IMR-90 (cell line): Measurements from ENCODE around the gene OPTN. TPM values are rescaled to one million over a fixed set of nuclear protein-coding genes. Genes with fewer than 3 reads are reported as not detected.

Experiments
- ATAC-seq: fragments of 200-7000 bp; cut with Tn5 transposase; 2 replicates; pipeline ENCODE4 v1.9.1; 2020; ENCODE audit warnings: low read depth, mild to moderate bottlenecking, moderate library complexity
- BruUV-seq: library from RNA; stranded (reverse); fragments of 400-500 nt; replicated peaks from 2 replicates; lab custom pipeline; 2021; lab: Mats Ljungman, UMichigan
- CTCF ChIA-PET: fragments of 300-600 bp; formaldehyde crosslinking; extraction: SDS; loops from one replicate; lab custom pipeline; 2021; ENCODE audit warnings: antibody characterized with exemption; lab: Yijun Ruan, JAX
- POLR2A ChIA-PET: fragments of 300-600 bp; sonication (Branson Sonifier 250); formaldehyde crosslinking; loops from one replicate; lab custom pipeline; 2022; ENCODE audit warnings: antibody characterized with exemption; ENCODE audit not compliant: unreplicated experiment; lab: Charles Lee
- DNase-seq: peaks from one replicate; pipeline ENCODE4 v3.0.0; 2013
- H2AFZ ChIP-seq: replicated peaks from 2 replicates; pipeline ENCODE3; 2013; ENCODE audit warnings: low read length, mild to moderate bottlenecking; ENCODE audit not compliant: poor library complexity
- H2AK5ac ChIP-seq: 2 replicates; pipeline ENCODE4 v1.6.1; 2013; ENCODE audit warnings: low read depth, low read length, inconsistent platforms
- H2AK9ac ChIP-seq: replicated peaks from 2 replicates; pipeline ENCODE3; 2013; ENCODE audit warnings: mild to moderate bottlenecking, low read depth, low read length, moderate library complexity; ENCODE audit not compliant: poor library complexity
- H2BK120ac ChIP-seq: 2 replicates; pipeline ENCODE4 v1.6.1; 2013; ENCODE audit warnings: low read depth, low read length, inconsistent platforms
- H2BK15ac ChIP-seq: 3 replicates; pipeline ENCODE4 v1.6.1; 2013; ENCODE audit warnings: low read depth, low read length, inconsistent platforms
- H2BK20ac ChIP-seq: 2 replicates; pipeline ENCODE4 v1.6.1; 2013; ENCODE audit warnings: low read depth, mild to moderate bottlenecking, inconsistent platforms, low read length, moderate library complexity
- H2BK5ac ChIP-seq: 2 replicates; pipeline ENCODE4 v1.6.1; 2013; ENCODE audit warnings: mild to moderate bottlenecking, low read depth, low read length, inconsistent platforms; ENCODE audit not compliant: poor library complexity, severe bottlenecking
- H3K14ac ChIP-seq: replicated peaks from 2 replicates; pipeline ENCODE4 v1.6.1; 2013; ENCODE audit warnings: low read depth, low read length, inconsistent platforms
- H3K18ac ChIP-seq: 2 replicates; pipeline ENCODE4 v1.6.1; 2013; ENCODE audit warnings: low read depth, low read length, control low read depth
- H3K23ac ChIP-seq: 2 replicates; pipeline ENCODE4 v1.6.1; 2013; ENCODE audit warnings: low read depth, low read length, inconsistent platforms
- H3K27ac ChIP-seq: 2 replicates; pipeline ENCODE4 v1.5.1; 2013; ENCODE audit warnings: mild to moderate bottlenecking, control low read depth, low read length; ENCODE audit not compliant: insufficient read depth
- H3K27me3 ChIP-seq: 2 replicates; pipeline ENCODE4 v1.6.1; 2013; ENCODE audit warnings: low read length; ENCODE audit not compliant: control insufficient read depth, insufficient read depth
- H3K36me3 ChIP-seq: 2 replicates; pipeline ENCODE4 v1.6.1; 2013; ENCODE audit warnings: low read length, mixed read lengths; ENCODE audit not compliant: control insufficient read depth, insufficient read depth
- H3K4ac ChIP-seq: 2 replicates; pipeline ENCODE4 v1.6.1; 2013; ENCODE audit warnings: low read depth, low read length, inconsistent platforms
- H3K4me1 ChIP-seq: 2 replicates; pipeline ENCODE4 v1.6.1; 2013; ENCODE audit warnings: low read length, mixed read lengths; ENCODE audit not compliant: control insufficient read depth, insufficient read depth
- H3K4me2 ChIP-seq: 2 replicates; pipeline ENCODE4 v1.6.1; 2013; ENCODE audit warnings: low read depth, mild to moderate bottlenecking, control low read depth, low read length, moderate library complexity
- H3K4me3 ChIP-seq: 2 replicates; pipeline ENCODE4 v1.5.1; 2013; ENCODE audit warnings: low read depth, mild to moderate bottlenecking, control low read depth, low read length, moderate library complexity; ENCODE audit not compliant: insufficient read depth
- H3K56ac ChIP-seq: 2 replicates; pipeline ENCODE4 v1.6.1; 2013; ENCODE audit warnings: low read length, inconsistent platforms; ENCODE audit not compliant: insufficient read depth; ENCODE audit errors: extremely low read depth
- H3K79me1 ChIP-seq, 2 experiments: 2 replicates each; pipeline ENCODE4 v1.6.1; 2013; ENCODE audit warnings: low read length in 2 of 2, inconsistent platforms in 1 of 2, low read depth in 1 of 2
- H3K9ac ChIP-seq: 2 replicates; pipeline ENCODE4 v1.6.1; 2013; ENCODE audit warnings: low read depth, low read length, control low read depth
- H3K9me1 ChIP-seq: 2 replicates; pipeline ENCODE4 v1.6.1; 2013; ENCODE audit warnings: low read length, inconsistent platforms; ENCODE audit not compliant: insufficient read depth
- H3K9me3 ChIP-seq: 2 replicates; pipeline ENCODE4 v1.6.1; 2013; ENCODE audit warnings: low read length; ENCODE audit not compliant: control insufficient read depth, insufficient read depth
- H4K20me1 ChIP-seq: 2 replicates; pipeline ENCODE4 v1.6.1; 2013; ENCODE audit warnings: low read length, inconsistent platforms; ENCODE audit not compliant: insufficient read depth
- H4K5ac ChIP-seq: 2 replicates; pipeline ENCODE4 v1.6.1; 2013; ENCODE audit warnings: mild to moderate bottlenecking, low read depth, low read length, control low read depth
- H4K8ac ChIP-seq, 2 experiments: 2 replicates each; pipeline ENCODE4 v1.6.1; 2013; ENCODE audit warnings: low read depth in 2 of 2, low read length in 2 of 2, control low read depth in 1 of 2, inconsistent platforms in 1 of 2
- H4K91ac ChIP-seq: 2 replicates; pipeline ENCODE4 v1.6.1; 2013; ENCODE audit warnings: low read depth, low read length, inconsistent platforms; ENCODE audit not compliant: insufficient read depth
- MAZ ChIP-seq: IDR thresholded peaks from 2 replicates; pipeline ENCODE4 v1.6.1; 2012; ENCODE audit warnings: low read depth, mild to moderate bottlenecking, low read length, improper control_type of control experiment, moderate library complexity, borderline replicate concordance
- RAD21 ChIP-seq: IDR thresholded peaks from 2 replicates; pipeline ENCODE4 v1.6.1; 2012; ENCODE audit warnings: low read length, improper control_type of control experiment
- RCOR1 ChIP-seq: IDR thresholded peaks from 2 replicates; pipeline ENCODE4 v1.6.1; 2012; ENCODE audit warnings: mild to moderate bottlenecking, low read length, improper control_type of control experiment; ENCODE audit not compliant: insufficient replicate concordance
- USF2 ChIP-seq: fragments of 150-350 bp; IDR thresholded peaks from 2 replicates; pipeline ENCODE4 v1.6.1; 2017; ENCODE audit warnings: mild to moderate bottlenecking, antibody characterized with exemption, low read length, low read depth
- WGBS, 2 experiments: methylation state at CpG; one replicate each; pipeline versions ENCODE4 v1.1.5 to v1.1.7; 2013; ENCODE audit warnings: missing lambda C conversion rate in 2 of 2; ENCODE audit not compliant: insufficient read length in 1 of 2; ENCODE audit errors: extremely low coverage in 2 of 2; 5-methylcytosine and 5-hydroxymethylcytosine counted together
- dilution Hi-C: fragments of 300-500 bp; cut with HindIII; formaldehyde crosslinking; loops from one replicate; pipeline ENCODE4 v1.14.3; 2018; ENCODE audit warnings: low sequenced_read_pairs; ENCODE audit not compliant: unreplicated experiment
- in situ Hi-C: fragments of 300-500 bp; cut with MboI; formaldehyde crosslinking; loops from 3 replicates; pipeline ENCODE4 v1.14.3; 2019; ENCODE audit warnings: low sequenced_read_pairs, inconsistent platforms, mixed read lengths
- intact Hi-C: fragments of 100-400 bp; cut with micrococcal nuclease; formaldehyde crosslinking; loops from 2 replicates; pipeline ENCODE4 v1.10.0; 2022
- polyA plus RNA-seq, 3 experiments: library from polyadenylated mRNA; depleted of rRNA; stranded (reverse); fragments of >200 nt; gene quantifications; 2 replicates each; pipeline ENCODE4 v1.2.3, GENCODE V29; 2012; ENCODE audit warnings: low replicate concordance in 1 of 3
- total RNA-seq: library from RNA; depleted of rRNA; stranded (reverse); fragments of >200 nt; gene quantifications from 2 replicates; pipeline ENCODE4 v1.2.3, GENCODE V29; 2012

Gene OPTN
- total and polyA plus RNA-seq, 2 of the 4 experiments (the other 2 are of a cell fraction), result 34.8 to 41.4 TPM

GRCh38 chr10:13146379-13146778 lies 46.4 kb downstream of the OPTN start:
- in situ Hi-C loops, result no loop called here
- intact Hi-C loops, result no loop called here

More at GRCh38 chr10:13146379-13146778, 46.4 kb downstream of the OPTN start:
- Histone ChIP-seq H2BK5ac (no peak overlapping the region), H3K4me3 (no peak overlapping the region), H2AK9ac (no peak overlapping the region), H3K23ac (no peak overlapping the region), H3K9ac (no peak overlapping the region), H3K4me2 (no peak overlapping the region), H4K8ac (no peak overlapping the region), H2BK120ac (no peak overlapping the region), H2BK20ac (no peak overlapping the region), H4K20me1 (no peaks in the 10 kb centered on the region), H3K27ac (no peak overlapping the region), H3K18ac (no peak overlapping the region), H3K4ac (no peak overlapping the region), H3K79me1 (no peaks in the 10 kb centered on the region), H3K9me3 (peaks cover 1% of the 10 kb centered on the region; the same call in 1 of the 2 replicates), H2AFZ (no peak overlapping the region), H3K36me3 (peaks cover 6% of the 10 kb centered on the region; the same call in 1 of the 2 replicates), H2BK15ac (no peak overlapping the region), H4K91ac (no peak overlapping the region), H3K27me3 (no peaks in the 10 kb centered on the region), H4K5ac (no peak overlapping the region), H3K4me1 (peaks cover 2% of the 10 kb centered on the region; the same call in 1 of the 2 replicates), H3K9me1 (no peaks in the 10 kb centered on the region), H3K56ac (no peak overlapping the region), H2AK5ac (no peak overlapping the region), H3K14ac (no peak overlapping the region)
- ChIA-PET CTCF (no interaction called here), POLR2A (no interaction called here)
- ATAC-seq (peak; percentile 24; the same call in 1 of the 2 replicates), DNase-seq (no peak)
- TF ChIP-seq MAZ (no peak), RAD21 (no peak), RCOR1 (no peak), USF2 (no peak)
- dilution Hi-C loops, result no loop called here
- WGBS, 2 experiments, result no CpG with 5 or more reads among the region's 1 CpG
- BruUV-seq, result no TSS peak
